ENCODE measurements around the gene BPGM.
"Not testable (repeated sequence)": the region's sequence is repeated elsewhere in the genome, so short reads cannot be mapped to it uniquely, and the experiment has no call there.

The BPGM gene

GRCh38 chr7:134639061-134639460 lies 7.6 kb upstream of the BPGM start:
- TF ChIP-seq CTCF (IDR thresholded peaks at IDR 0.05): no peak
- H3K36me3 ChIP-seq: no peaks in the 10 kb centered on the region
- H3K9me3 ChIP-seq: no peaks in the 10 kb centered on the region
- no peaks in the 10 kb centered on the region for H3K27me3 ChIP-seq
- H3K4me3 ChIP-seq: no peak overlapping the region
- H3K4me1 ChIP-seq: no peaks in the 10 kb centered on the region
- no peak overlapping the region for H3K27ac ChIP-seq
- no peak for DNase-seq
- intact Hi-C loops (cut with DNase I; ENCODE audit: low total_unique reads): no loop called here

GRCh38 chr7:134639683-134640279 lies 6.9 kb upstream of the BPGM start:
- no peak for DNase-seq
- Histone ChIP-seq H3K9me3 (no peaks in the 10 kb centered on the region), H3K4me1 (no peaks in the 10 kb centered on the region), H3K36me3 (no peaks in the 10 kb centered on the region), H3K27me3 (no peaks in the 10 kb centered on the region), H3K27ac (no peak overlapping the region), H3K4me3 (no peak overlapping the region)
- TF ChIP-seq CTCF (IDR thresholded peaks at IDR 0.05): no peak
- intact Hi-C loops (cut with DNase I; ENCODE audit: low total_unique reads): no loop called here

- intact Hi-C loops (cut with DNase I; ENCODE audit: low total_unique reads): no loop called here
- Histone ChIP-seq H3K36me3 (no peaks in the 10 kb centered on the region), H3K4me1 (peaks cover 0 to 9% (median 6%) of the 10 kb centered on the region in 4 donors), H3K27me3 (no peaks in the 10 kb centered on the region), H3K27ac (no peak overlapping the region), H3K9me3 (no peaks in the 10 kb centered on the region), H3K4me3 (no peak overlapping the region)
- DNase-seq: no peak
- TF ChIP-seq CTCF (IDR thresholded peaks at IDR 0.05): no peak
These were observed 5.6 kb upstream of the BPGM start for GRCh38 chr7:134640842-134641715.

GRCh38 chr7:134641981-134642380 lies 4.7 kb upstream of the BPGM start:
- H3K4me3 ChIP-seq; intact Hi-C loops (cut with DNase I; ENCODE audit: low total_unique reads); DNase-seq; H3K27ac ChIP-seq; H3K36me3 ChIP-seq; H3K4me1 ChIP-seq; H3K9me3 ChIP-seq; H3K27me3 ChIP-seq: not testable (repeated sequence)

GRCh38 chr7:134643131-134643530 lies 3.5 kb upstream of the BPGM start:
- no peak overlapping the region for H3K27ac ChIP-seq
- H3K36me3 ChIP-seq: no peaks in the 10 kb centered on the region
- H3K4me3 ChIP-seq: no peak overlapping the region
- H3K4me1 ChIP-seq: peaks cover 0 to 18% (median 8%) of the 10 kb centered on the region in 4 donors
- no peak for DNase-seq
- intact Hi-C loops (cut with DNase I; ENCODE audit: low total_unique reads): no loop called here
- no peak for TF ChIP-seq CTCF (IDR thresholded peaks at IDR 0.05)
- H3K9me3 ChIP-seq: no peaks in the 10 kb centered on the region
- H3K27me3 ChIP-seq: no peaks in the 10 kb centered on the region

GRCh38 chr7:134645478-134645877 lies 1.2 kb upstream of the BPGM start:
- H3K4me3 ChIP-seq: peak overlapping the region; percentile 58 to 77
- intact Hi-C loops (cut with DNase I; ENCODE audit: low total_unique reads): no loop called here
- H3K4me1 ChIP-seq: peaks cover 0 to 23% (median 10%) of the 10 kb centered on the region in 4 donors
- no peak for DNase-seq
- H3K27me3 ChIP-seq: no peaks in the 10 kb centered on the region
- H3K9me3 ChIP-seq: no peaks in the 10 kb centered on the region
- TF ChIP-seq CTCF (IDR thresholded peaks at IDR 0.05): no peak
- no peaks in the 10 kb centered on the region for H3K36me3 ChIP-seq
- peak overlapping the region; percentile 86 for H3K27ac ChIP-seq
